ENCODE data around the gene SALL2.

DNA sequence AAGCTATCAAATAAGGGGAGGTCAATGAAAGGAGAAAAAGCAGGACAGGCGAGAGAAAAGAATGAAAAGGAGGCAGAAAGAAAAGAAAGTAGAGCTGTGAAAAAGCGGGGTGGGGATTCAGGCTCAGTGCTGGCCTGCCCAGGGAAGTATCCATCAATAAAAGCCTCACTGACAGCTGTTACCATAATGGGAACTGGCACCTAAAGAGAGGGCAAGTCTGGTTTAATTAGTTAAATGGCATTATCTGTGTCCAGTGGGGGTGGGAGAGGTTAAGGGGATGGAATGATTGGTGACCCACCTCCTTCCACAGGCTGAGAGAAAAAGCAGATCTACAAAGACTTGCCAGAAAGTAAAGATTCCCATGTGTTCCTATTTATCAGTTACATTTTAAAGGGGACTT is 7.4 kb downstream of the SALL2 start:
- TF ChIP-seq FOXA1 (IDR thresholded peaks at IDR 0.05), result no peak
- TF ChIP-seq CTCF (IDR thresholded peaks at IDR 0.05; ENCODE audit: low read depth, low read length, missing input control), result no peak
- TF ChIP-seq GABPA (IDR thresholded peaks at IDR 0.05 in 1 of 2, conservative IDR thresholded peaks at IDR 0.05 in 1 of 2), result no peak
- TF ChIP-seq, protein P1, sequence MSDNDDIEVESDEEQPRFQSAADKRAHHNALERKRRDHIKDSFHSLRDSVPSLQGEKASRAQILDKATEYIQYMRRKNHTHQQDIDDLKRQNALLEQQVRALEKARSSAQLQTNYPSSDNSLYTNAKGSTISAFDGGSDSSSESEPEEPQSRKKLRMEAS (IDR thresholded peaks at IDR 0.05), result no peak
- no peak for TF ChIP-seq YY1 (IDR thresholded peaks at IDR 0.05)
- TF ChIP-seq ATF3 (IDR thresholded peaks at IDR 0.05), result no peak

Data from liver (tissue), 3 donors.